Type B pancreatic cell (in vitro differentiated cells): Measurements from ENCODE around the gene ATG7. TPM values are rescaled to one million over a fixed set of nuclear protein-coding genes. Genes with fewer than 3 reads are reported as not detected.
A peak's percentile ranks its signal among the peaks of the same experiment; 100 is the strongest.

Experiments
- DNase-seq: peaks from one replicate; pipeline ENCODE4 v3.0.0; 2021; ENCODE audit warnings: mixed read lengths; ENCODE audit not compliant: unreplicated experiment; ENCODE audit errors: extremely low spot score
- H3K27ac Mint-ChIP-seq: 2 replicates; pipeline ENCODE4 v1.8.0; 2021; ENCODE audit warnings: mild to moderate bottlenecking, mixed read lengths
- H3K27me3 Mint-ChIP-seq: 2 replicates; pipeline ENCODE4 v1.8.0; 2021; ENCODE audit warnings: mixed read lengths
- H3K36me3 Mint-ChIP-seq: 2 replicates; pipeline ENCODE4 v1.8.0; 2021; ENCODE audit warnings: mixed read lengths
- H3K4me1 Mint-ChIP-seq: one replicate; pipeline ENCODE4 v1.8.0; 2021; ENCODE audit warnings: mixed read lengths; ENCODE audit not compliant: unreplicated experiment
- H3K4me3 Mint-ChIP-seq: 2 replicates; pipeline ENCODE4 v1.8.0; 2021; ENCODE audit warnings: mild to moderate bottlenecking, mixed read lengths
- H3K9me3 Mint-ChIP-seq: 2 replicates; pipeline ENCODE4 v1.8.0; 2021; ENCODE audit warnings: mixed read lengths
- CTCF ChIP-seq: fragments of 200-600 bp; sonication (generic); conservative IDR thresholded peaks from 2 replicates; pipeline ENCODE4 v1.5.0; 2021; ENCODE audit warnings: antibody characterized with exemption, mild to moderate bottlenecking
- total RNA-seq: library from RNA; stranded (reverse); gene quantifications from 2 replicates; pipeline ENCODE4 v1.2.1, GENCODE V29; 2021; ENCODE audit warnings: low replicate concordance

Gene ATG7
- total RNA-seq, 1 donor from 2014 or later: 32.4 TPM

DNA sequence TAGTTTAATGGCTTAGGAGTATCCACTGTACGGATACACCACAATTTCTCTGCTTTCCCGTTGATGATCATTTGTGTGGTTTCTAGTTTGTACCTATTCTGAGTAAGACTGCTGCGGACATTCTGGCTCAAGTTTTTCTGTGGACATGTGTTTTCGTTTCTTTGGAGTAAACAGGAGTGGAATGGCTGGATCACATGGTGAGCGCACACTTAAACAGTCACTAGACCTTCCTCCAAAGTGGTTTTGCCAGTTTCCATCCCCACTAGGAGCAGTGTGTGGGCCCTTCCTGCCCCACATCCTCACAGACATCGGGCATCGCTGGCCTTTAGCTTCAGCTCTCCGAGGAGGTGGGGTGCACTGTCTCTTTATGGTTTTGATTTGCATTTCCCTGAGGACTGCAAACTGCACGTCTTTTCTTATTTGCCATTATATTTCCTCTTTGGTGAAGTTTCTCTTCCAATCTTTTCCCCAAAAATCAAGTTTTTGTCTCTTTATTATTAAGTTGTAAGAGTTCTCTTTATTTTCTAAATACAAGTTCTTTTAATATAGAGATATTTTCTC lies 277.5 kb downstream of the ATG7 start:
- H3K4me3 Mint-ChIP-seq: no peak overlapping the region
- H3K27me3 Mint-ChIP-seq: no peaks in the 10 kb centered on the region
- no peak for DNase-seq
- H3K36me3 Mint-ChIP-seq: peaks cover 41% of the 10 kb centered on the region
- no peak for TF ChIP-seq CTCF
- peaks cover 38% of the 10 kb centered on the region for H3K4me1 Mint-ChIP-seq
- H3K9me3 Mint-ChIP-seq: peaks cover 20% of the 10 kb centered on the region
- H3K27ac Mint-ChIP-seq: peak overlapping the region; percentile 24

DNA sequence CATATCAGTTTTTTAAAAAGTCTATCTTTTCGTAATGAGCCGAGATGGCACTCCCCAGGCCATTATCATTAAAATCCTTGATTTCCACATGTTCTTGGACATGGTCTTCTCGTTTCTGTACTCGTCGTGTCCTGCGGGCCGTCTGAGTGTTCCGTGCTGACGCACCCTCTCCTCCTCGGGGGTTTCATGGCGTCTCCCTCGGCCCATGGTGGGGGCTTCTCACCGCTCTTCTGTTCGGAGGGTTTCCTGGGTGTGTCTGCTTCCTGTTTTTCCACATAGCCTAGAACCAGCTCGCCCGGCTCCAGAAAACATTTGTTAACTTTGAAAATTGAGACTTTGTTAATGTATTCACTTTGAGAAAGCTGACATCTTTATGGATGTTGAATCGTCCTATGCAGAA lies 278.8 kb downstream of the ATG7 start:
- Mint-ChIP-seq H3K36me3 (peaks cover 46% of the 10 kb centered on the region), H3K27ac (peak overlapping the region; percentile 95)

GRCh38 chr3:11552289-11553264 lies 280.4 kb downstream of the ATG7 start:
- TF ChIP-seq CTCF: no peak
- Mint-ChIP-seq H3K9me3 (peaks cover 20% of the 10 kb centered on the region), H3K27ac (peak overlapping the region; percentile 16), H3K4me3 (no peak overlapping the region), H3K27me3 (no peaks in the 10 kb centered on the region), H3K36me3 (peaks cover 49% of the 10 kb centered on the region), H3K4me1 (peaks cover 49% of the 10 kb centered on the region)
- DNase-seq: no peak

More for the DNA sequence above, 278.8 kb downstream of the ATG7 start:
- Mint-ChIP-seq H3K4me3 (peak overlapping the region; percentile 64), H3K4me1 (peaks cover 40% of the 10 kb centered on the region), H3K9me3 (peaks cover 20% of the 10 kb centered on the region), H3K27me3 (no peaks in the 10 kb centered on the region)
- no peak for TF ChIP-seq CTCF
- DNase-seq: no peak

- H3K4me1 Mint-ChIP-seq: peaks cover 53% of the 10 kb centered on the region
- H3K27ac Mint-ChIP-seq: no peak overlapping the region
- H3K36me3 Mint-ChIP-seq: peaks cover 52% of the 10 kb centered on the region
- H3K9me3 Mint-ChIP-seq: peaks cover 17% of the 10 kb centered on the region
- no peak overlapping the region for H3K4me3 Mint-ChIP-seq
- no peak for TF ChIP-seq CTCF
- no peak for DNase-seq
- H3K27me3 Mint-ChIP-seq: no peaks in the 10 kb centered on the region
Measured at GRCh38 chr3:11553436-11554235, 281.4 kb downstream of the ATG7 start.

GRCh38 chr3:11554236-11554610 lies 282.0 kb downstream of the ATG7 start:
- H3K27me3 Mint-ChIP-seq: no peaks in the 10 kb centered on the region
- DNase-seq: no peak
- peaks cover 14% of the 10 kb centered on the region for H3K9me3 Mint-ChIP-seq
- peaks cover 47% of the 10 kb centered on the region for H3K4me1 Mint-ChIP-seq
- no peak overlapping the region for H3K4me3 Mint-ChIP-seq
- no peak overlapping the region for H3K27ac Mint-ChIP-seq
- no peak for TF ChIP-seq CTCF
- H3K36me3 Mint-ChIP-seq: peaks cover 47% of the 10 kb centered on the region
